Epithelial cell of proximal tubule (primary cell): Measurements from ENCODE around the gene MFSD11. TPM values are rescaled to one million over a fixed set of nuclear protein-coding genes. Genes with fewer than 3 reads are reported as not detected.

Source experiments
- DNase-seq: peaks from one replicate; pipeline ENCODE4 v3.0.0-alpha.2; 2011; ENCODE audit warnings: low read depth
- H3K4me3 ChIP-seq: 2 replicates; pipeline ENCODE4 v1.5.1; 2011; ENCODE audit warnings: low read depth, mild to moderate bottlenecking, low read length
- total RNA-seq: library from RNA; depleted of rRNA; stranded (reverse); fragments of >200 nt; gene quantifications from 2 replicates; pipeline ENCODE4 v1.2.3, GENCODE V29; 2015
- TF ChIP-seq, protein P1 (sequence below): conservative IDR thresholded peaks from 2 replicates; pipeline ENCODE4 v1.5.1; 2012; ENCODE audit warnings: low read depth, mild to moderate bottlenecking, low read length

MFSD11 gene
- total RNA-seq, 1 donor from 2014 or later: 13.5 TPM

DNA sequence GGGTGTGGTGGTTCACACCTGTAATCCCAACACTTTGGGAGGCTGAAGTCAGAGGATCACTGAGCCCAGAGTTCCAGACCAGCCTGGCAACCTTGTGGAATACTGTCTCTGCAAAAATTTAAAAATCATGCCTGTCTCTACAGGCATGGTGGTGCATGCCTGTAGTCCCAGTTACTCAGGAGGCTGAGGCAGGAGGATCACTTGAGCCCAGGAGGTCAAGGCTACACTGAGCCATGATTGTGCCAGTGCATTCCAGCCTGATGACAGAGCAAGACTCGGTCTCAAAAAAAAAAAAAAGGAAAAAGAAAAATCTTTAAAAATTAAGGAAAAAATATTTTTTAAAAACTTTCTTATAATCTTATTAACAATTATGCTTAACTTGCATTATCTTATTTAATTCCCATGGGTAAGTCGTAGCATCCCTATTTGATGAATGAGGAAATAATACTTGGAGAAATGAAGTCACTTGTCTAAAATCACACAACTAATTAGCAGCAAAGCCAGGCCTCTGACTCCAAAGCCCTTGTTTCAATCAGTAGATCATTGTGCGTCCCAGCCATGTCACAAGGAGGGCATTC, 13.6 kb downstream of the MFSD11 start:
- TF ChIP-seq, protein P1, sequence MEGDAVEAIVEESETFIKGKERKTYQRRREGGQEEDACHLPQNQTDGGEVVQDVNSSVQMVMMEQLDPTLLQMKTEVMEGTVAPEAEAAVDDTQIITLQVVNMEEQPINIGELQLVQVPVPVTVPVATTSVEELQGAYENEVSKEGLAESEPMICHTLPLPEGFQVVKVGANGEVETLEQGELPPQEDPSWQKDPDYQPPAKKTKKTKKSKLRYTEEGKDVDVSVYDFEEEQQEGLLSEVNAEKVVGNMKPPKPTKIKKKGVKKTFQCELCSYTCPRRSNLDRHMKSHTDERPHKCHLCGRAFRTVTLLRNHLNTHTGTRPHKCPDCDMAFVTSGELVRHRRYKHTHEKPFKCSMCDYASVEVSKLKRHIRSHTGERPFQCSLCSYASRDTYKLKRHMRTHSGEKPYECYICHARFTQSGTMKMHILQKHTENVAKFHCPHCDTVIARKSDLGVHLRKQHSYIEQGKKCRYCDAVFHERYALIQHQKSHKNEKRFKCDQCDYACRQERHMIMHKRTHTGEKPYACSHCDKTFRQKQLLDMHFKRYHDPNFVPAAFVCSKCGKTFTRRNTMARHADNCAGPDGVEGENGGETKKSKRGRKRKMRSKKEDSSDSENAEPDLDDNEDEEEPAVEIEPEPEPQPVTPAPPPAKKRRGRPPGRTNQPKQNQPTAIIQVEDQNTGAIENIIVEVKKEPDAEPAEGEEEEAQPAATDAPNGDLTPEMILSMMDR: no peak
- no peak for DNase-seq
- no peak overlapping the region for H3K4me3 ChIP-seq

DNA sequence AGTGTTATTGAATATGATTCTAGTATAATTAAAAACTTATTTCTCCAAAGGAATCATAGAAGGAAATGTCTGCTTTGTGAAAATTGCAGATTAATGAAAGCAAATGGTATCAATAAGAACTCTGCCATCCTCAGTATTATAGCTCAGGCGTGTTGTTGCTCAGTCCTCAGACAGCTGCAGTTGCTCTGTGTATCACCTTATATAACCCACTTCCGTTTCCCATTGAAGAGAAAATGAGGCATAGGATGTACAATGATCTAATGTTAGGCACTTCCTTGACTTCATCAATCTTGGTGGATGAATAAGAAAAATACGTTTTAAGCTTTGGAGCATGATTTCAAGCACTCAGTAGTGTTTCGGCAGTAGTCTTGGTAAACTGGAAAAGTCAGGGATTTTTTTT, 14.1 kb downstream of the MFSD11 start:
- TF ChIP-seq, protein P1: no peak
- H3K4me3 ChIP-seq: no peak overlapping the region
- DNase-seq: no peak

DNA sequence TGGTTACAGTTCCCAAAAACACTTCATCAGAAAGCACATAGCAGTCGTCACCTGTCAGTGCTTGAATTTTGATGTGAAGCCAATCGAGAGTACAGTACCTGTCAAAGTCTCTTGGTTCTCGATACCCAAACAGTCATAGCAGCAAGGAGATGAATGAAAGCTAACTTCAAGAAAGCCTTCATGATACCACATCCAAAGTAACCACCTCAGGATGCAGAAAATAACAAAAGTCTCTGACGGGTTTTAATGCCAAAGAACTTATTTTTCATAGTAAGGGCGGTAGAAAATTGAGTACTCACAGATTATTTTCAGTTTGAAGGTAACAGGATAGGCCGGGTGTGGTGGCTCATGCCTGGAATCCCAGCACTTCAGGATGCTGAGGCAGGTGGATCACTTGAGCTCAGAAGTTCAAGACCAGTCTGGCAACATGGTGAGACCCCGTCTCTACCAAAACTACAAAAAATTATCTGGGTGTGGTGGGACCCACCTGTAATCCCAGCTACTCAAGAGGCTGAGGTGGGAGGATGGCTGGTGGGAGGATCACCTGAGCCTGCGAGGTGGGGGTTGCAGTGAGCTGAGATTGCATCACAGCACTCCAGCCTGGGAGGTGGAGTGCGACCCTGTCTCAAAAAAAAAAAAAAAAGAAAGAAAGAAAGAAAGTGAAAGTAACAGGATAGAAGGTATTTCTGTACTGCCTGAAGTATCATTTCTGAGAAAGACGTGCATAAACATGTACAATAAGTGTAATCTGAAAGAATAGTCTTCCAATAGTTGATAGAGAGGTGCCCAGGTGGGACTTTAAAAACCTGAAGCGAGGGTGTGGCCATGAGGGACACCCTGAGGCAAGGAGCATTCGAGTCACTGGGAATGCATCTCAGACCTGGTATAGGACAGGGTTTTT, 15.4 kb downstream of the MFSD11 start:
- DNase-seq: no peak
- H3K4me3 ChIP-seq: no peak overlapping the region
- TF ChIP-seq, protein P1: no peak

DNA sequence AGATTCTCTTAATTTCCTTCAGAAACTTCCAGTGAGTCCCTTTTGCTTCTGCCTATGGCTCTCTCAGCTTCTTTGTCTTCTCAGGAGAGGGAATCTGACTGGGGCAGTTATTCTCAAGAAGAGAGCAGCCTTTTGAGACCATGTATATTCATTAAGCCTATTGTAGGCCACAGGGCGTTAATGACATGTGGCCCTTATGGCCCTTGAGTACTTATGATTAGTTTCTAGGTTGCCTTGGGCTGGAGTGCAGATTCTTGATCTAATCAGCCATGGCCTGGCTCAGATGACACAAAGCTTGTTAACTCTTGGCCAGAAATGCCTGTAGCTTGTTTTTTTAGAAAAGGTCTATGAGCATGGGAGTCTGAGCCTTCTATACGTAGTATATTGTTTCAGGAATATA, 17.4 kb downstream of the MFSD11 start:
- H3K4me3 ChIP-seq: no peak overlapping the region
- TF ChIP-seq, protein P1: no peak
- no peak for DNase-seq

DNA sequence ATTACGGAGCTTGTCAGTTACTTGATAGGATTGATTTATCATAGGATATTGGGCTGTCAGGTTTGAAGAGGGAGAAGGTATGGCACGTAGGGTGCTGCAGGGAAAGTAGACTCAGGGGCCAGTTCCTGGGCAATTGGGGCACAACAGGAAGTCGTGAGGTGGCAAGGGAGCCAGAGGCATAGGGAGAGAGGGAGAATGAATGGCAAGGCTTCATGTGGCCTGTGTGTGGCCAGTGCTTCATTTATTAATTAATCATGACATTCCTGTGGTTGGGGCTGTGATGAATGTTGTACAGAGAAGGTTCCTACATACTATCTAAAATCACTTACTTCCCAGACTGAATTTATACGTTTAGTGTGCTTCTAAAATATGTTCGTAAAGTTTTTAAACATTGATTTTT, 19.3 kb downstream of the MFSD11 start:
- H3K4me3 ChIP-seq: no peak overlapping the region
- DNase-seq: no peak
- TF ChIP-seq, protein P1: no peak

DNA sequence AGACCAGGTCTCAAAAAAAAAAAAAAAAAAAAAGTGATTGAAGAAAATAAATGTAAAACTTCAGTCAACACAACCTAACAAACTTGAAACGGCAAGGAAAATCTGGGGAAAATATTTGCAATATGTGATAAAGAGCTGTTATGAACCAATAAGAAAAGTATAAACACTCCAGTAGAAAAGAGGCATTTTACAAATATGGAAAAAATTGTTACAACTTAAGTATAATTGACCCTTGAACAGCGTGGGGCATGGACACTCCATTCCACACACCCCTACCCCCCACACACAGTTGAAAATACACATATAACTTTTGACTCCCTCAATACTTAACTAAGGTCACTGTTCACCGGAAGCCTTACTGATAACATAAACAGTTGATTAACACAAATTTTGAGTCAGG, 20.7 kb downstream of the MFSD11 start:
- TF ChIP-seq, protein P1: no peak
- H3K4me3 ChIP-seq: no peak overlapping the region

More for the DNA sequence above, 20.7 kb downstream of the MFSD11 start:
- DNase-seq: no peak
